ENCODE results near the gene FXN. TPM values are rescaled to one million over a fixed set of nuclear protein-coding genes. Genes with fewer than 3 reads are reported as not detected.

Gene FXN
- total RNA-seq, 1 experiment from 2014 or later = 11.0 TPM

DNA sequence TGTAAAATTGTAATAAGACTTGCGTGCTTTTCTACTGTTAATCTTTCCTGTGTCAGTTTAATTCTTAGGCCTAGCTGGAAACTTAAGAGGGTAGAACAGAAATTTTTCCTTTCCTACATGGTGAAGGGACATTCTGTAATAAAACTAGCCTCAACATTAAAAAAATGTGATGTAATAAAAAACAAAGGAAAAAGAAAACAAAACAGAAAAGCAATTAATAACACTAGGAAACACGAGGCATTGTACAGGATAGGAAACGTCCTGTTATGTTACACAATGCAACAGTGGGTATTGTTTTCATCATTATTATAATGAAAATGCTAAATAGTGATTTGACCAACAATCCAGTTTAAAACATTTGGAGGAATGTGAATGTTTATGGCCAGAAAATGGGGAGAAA, 47.8 kb downstream of the FXN start:
- Histone ChIP-seq H3K4me1 (ENCODE audit: insufficient read depth, low read length) (no peaks in the 10 kb centered on the region), H3K9ac (ENCODE audit: low read length) (no peak overlapping the region), H3K4me2 (ENCODE audit: low read length) (no peak overlapping the region), H3K27ac (ENCODE audit: low read length) (no peak overlapping the region), H3K9me2 (replicated peaks; ENCODE audit: low read length) (no peaks in the 10 kb centered on the region), H2AFZ (ENCODE audit: low read length) (no peak overlapping the region), H3K27me3 (ENCODE audit: low read length) (no peaks in the 10 kb centered on the region), H3K9me3 (ENCODE audit: low read length) (no peaks in the 10 kb centered on the region), H3F3A (ENCODE audit: low read length, unreplicated experiment) (no peaks in the 10 kb centered on the region), H3K79me2 (ENCODE audit: low read length) (no peaks in the 10 kb centered on the region), H3K4me3 (ENCODE audit: low read length) (no peak overlapping the region), H3K36me3 (ENCODE audit: low read depth, low read length) (no peaks in the 10 kb centered on the region), H4K20me1 (ENCODE audit: low read length) (no peaks in the 10 kb centered on the region)
- TF ChIP-seq EZH2 (IDR thresholded peaks at IDR 0.05; ENCODE audit: low read length, unreplicated experiment) (no peak), EZH2phosphoT487 (IDR thresholded peaks at IDR 0.05; ENCODE audit: borderline replicate concordance, low read length) (no peak)
- TF ChIP-seq, protein P1, sequence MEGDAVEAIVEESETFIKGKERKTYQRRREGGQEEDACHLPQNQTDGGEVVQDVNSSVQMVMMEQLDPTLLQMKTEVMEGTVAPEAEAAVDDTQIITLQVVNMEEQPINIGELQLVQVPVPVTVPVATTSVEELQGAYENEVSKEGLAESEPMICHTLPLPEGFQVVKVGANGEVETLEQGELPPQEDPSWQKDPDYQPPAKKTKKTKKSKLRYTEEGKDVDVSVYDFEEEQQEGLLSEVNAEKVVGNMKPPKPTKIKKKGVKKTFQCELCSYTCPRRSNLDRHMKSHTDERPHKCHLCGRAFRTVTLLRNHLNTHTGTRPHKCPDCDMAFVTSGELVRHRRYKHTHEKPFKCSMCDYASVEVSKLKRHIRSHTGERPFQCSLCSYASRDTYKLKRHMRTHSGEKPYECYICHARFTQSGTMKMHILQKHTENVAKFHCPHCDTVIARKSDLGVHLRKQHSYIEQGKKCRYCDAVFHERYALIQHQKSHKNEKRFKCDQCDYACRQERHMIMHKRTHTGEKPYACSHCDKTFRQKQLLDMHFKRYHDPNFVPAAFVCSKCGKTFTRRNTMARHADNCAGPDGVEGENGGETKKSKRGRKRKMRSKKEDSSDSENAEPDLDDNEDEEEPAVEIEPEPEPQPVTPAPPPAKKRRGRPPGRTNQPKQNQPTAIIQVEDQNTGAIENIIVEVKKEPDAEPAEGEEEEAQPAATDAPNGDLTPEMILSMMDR (conservative IDR thresholded peaks at IDR 0.05; ENCODE audit: low read depth, low read length) = no peak
- DNase-seq (no peak), ATAC-seq (no peak)
- CTCF ChIA-PET = no interaction called here
- no TSS peak for BruUV-seq (replicated peaks)
- POLR2A ChIA-PET (ENCODE audit: unreplicated experiment) = no interaction called here
- intact Hi-C loops (cut with micrococcal nuclease) = no loop called here

DNA sequence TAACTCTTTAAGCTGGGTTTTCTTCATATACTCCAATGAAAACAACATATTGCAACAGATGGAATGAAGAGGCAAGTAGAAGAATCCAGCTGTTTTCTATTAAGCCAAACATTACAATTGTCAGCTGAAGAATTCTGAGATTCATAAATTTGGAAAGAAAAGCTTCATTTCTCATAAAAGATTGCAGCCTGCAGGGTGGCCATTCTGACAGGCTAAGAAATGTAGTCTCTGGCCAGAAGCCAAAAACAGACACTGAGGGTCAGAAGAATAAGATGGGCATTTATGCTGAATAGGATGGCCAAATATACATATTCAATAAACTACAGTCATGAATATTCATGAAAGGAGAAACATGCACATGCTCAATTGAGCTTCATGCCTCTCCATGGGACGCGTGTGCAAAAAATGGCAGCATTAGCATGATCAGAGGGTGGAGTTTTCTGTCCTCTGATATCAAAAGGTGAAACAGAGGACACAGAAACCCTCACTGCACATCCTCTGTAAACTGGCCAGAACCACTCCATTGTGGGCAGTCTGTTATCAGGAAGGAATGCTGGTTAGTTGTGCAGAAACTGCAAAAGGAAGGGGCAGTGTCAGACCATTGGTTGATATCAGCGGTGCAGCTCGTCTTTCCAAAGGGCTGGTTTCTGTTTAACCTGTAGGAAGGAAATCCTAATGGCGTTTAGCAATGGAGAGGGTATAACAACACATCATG, 50.2 kb downstream of the FXN start:
- POLR2A ChIA-PET (ENCODE audit: unreplicated experiment) = no interaction called here
- no peak overlapping the region for H3K4me2 ChIP-seq (ENCODE audit: low read length)
- TF ChIP-seq EZH2 (IDR thresholded peaks at IDR 0.05; ENCODE audit: low read length, unreplicated experiment) (no peak), EZH2phosphoT487 (IDR thresholded peaks at IDR 0.05; ENCODE audit: borderline replicate concordance, low read length) (no peak)
- TF ChIP-seq, protein P1 (conservative IDR thresholded peaks at IDR 0.05; ENCODE audit: low read depth, low read length) = no peak
- intact Hi-C loops (cut with micrococcal nuclease) = no loop called here
- H3K4me1 ChIP-seq (ENCODE audit: insufficient read depth, low read length) = no peaks in the 10 kb centered on the region; the same call in 1 of the 2 replicates
- H2AFZ ChIP-seq (ENCODE audit: low read length) = no peak overlapping the region
- no peaks in the 10 kb centered on the region for H3K9me3 ChIP-seq (ENCODE audit: low read length)
- no peaks in the 10 kb centered on the region for H3K27me3 ChIP-seq (ENCODE audit: low read length)
- H3K9me2 ChIP-seq (replicated peaks; ENCODE audit: low read length) = no peaks in the 10 kb centered on the region
- H3K79me2 ChIP-seq (ENCODE audit: low read length) = no peaks in the 10 kb centered on the region
- H3K9ac ChIP-seq (ENCODE audit: low read length) = no peak overlapping the region
- no peak for ATAC-seq
- H3K4me3 ChIP-seq (ENCODE audit: low read length) = no peak overlapping the region
- no peaks in the 10 kb centered on the region for H4K20me1 ChIP-seq (ENCODE audit: low read length)
- DNase-seq = no peak
- CTCF ChIA-PET = no interaction called here
- no peaks in the 10 kb centered on the region for H3K36me3 ChIP-seq (ENCODE audit: low read depth, low read length)
- H3F3A ChIP-seq (ENCODE audit: low read length, unreplicated experiment) = no peaks in the 10 kb centered on the region
- no peak overlapping the region for H3K27ac ChIP-seq (ENCODE audit: low read length)
- no TSS peak for BruUV-seq (replicated peaks)

DNA sequence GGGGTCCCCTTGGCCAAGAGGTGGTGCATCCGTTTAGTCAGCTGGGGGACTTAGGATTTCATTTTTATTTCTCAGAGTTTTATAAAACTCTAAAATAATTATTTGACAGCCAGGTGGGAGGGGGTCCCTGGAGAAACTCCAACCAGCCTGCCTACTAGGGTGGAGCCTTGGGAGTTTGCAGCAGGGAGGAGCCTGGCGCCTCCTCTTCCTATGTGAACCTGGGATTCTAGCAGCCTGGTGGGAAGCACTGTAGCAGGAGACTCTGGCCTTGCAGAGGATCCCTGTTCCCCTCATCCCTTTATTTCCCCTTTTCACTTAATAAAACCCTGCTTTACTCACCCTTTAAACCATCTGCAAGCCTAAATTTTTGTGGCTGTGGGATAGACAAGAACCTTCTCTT, 50.8 kb downstream of the FXN start:
- Histone ChIP-seq H3K4me2 (ENCODE audit: low read length) (no peak overlapping the region), H3K9me2 (replicated peaks; ENCODE audit: low read length) (no peaks in the 10 kb centered on the region), H2AFZ (ENCODE audit: low read length) (no peak overlapping the region), H3K27ac (ENCODE audit: low read length) (no peak overlapping the region), H3K36me3 (ENCODE audit: low read depth, low read length) (no peaks in the 10 kb centered on the region), H3K9ac (ENCODE audit: low read length) (no peak overlapping the region), H3K27me3 (ENCODE audit: low read length) (no peaks in the 10 kb centered on the region), H4K20me1 (ENCODE audit: low read length) (no peaks in the 10 kb centered on the region), H3K4me3 (ENCODE audit: low read length) (no peak overlapping the region), H3K9me3 (ENCODE audit: low read length) (no peaks in the 10 kb centered on the region), H3K4me1 (ENCODE audit: insufficient read depth, low read length) (no peaks in the 10 kb centered on the region; the same call in 1 of the 2 replicates), H3K79me2 (ENCODE audit: low read length) (no peaks in the 10 kb centered on the region), H3F3A (ENCODE audit: low read length, unreplicated experiment) (no peaks in the 10 kb centered on the region)
- ATAC-seq = no peak
- no peak for DNase-seq
- ChIA-PET POLR2A (ENCODE audit: unreplicated experiment) (no interaction called here), CTCF (no interaction called here)
- intact Hi-C loops (cut with micrococcal nuclease) = no loop called here
- TF ChIP-seq EZH2 (IDR thresholded peaks at IDR 0.05; ENCODE audit: low read length, unreplicated experiment) = no peak
- TF ChIP-seq EZH2phosphoT487 (IDR thresholded peaks at IDR 0.05; ENCODE audit: borderline replicate concordance, low read length) = no peak
- TF ChIP-seq, protein P1 (conservative IDR thresholded peaks at IDR 0.05; ENCODE audit: low read depth, low read length) = no peak
- BruUV-seq (replicated peaks) = no TSS peak
